HepG2 (cell line): Measurements from ENCODE around the gene SH3BGR. TPM values are rescaled to one million over a fixed set of nuclear protein-coding genes. Genes with fewer than 3 reads are reported as not detected.

Experiments used
- ATAC-seq: fragments of 200-7000 bp; cut with Tn5 transposase; 3 replicates; pipeline ENCODE4 v1.9.1; 2020; ENCODE audit warnings: mild to moderate bottlenecking, moderate library complexity
- BruUV-seq: library from RNA; stranded (reverse); fragments of 400-500 nt; replicated peaks from 2 replicates; lab custom pipeline; 2021; lab: Mats Ljungman, UMichigan
- CTCF ChIA-PET: fragments of 300-600 bp; formaldehyde crosslinking; extraction: SDS; loops from one replicate; lab custom pipeline; 2021; ENCODE audit warnings: low total read pairs, inconsistent platforms, low intra/inter-chr PET ratio; lab: Yijun Ruan, JAX
- POLR2A ChIA-PET: fragments of 350-600 bp; sonication (Branson Sonifier 250); formaldehyde crosslinking; loops from one replicate; lab custom pipeline; 2020; ENCODE audit warnings: antibody characterized with exemption, inconsistent platforms; lab: Yijun Ruan, JAX
- DNase-seq: peaks from one replicate; pipeline ENCODE4 v3.0.0-alpha.2; 2015; ENCODE audit warnings: low spot score
- FAIRE-seq: peaks from 3 replicates; lab custom pipeline; 2011; peaks lifted over from hg19 to GRCh38; lab: Jason Lieb, UNC
- H2AFZ ChIP-seq: one replicate; pipeline ENCODE4 v1.6.1; 2011; ENCODE audit warnings: low read length, inconsistent platforms
- H3K27ac ChIP-seq: fragments of 300-600 bp; 3 replicates; pipeline ENCODE4 v1.8.0; 2011; ENCODE audit warnings: mixed run types, mild to moderate bottlenecking, mixed read lengths, low read length, inconsistent platforms; ENCODE audit not compliant: insufficient read depth; ENCODE audit errors: extremely low read length
- H3K27me3 ChIP-seq, 2 experiments: fragments of 200-600 bp in 1 of 2; 2 replicates in 1 of 2; 3 replicates in 1 of 2; pipeline versions ENCODE4 v1.6.0 to v1.8.0; 2011; ENCODE audit warnings: low read length in 2 of 2, mild to moderate bottlenecking in 2 of 2, moderate library complexity in 2 of 2, inconsistent platforms in 1 of 2; ENCODE audit not compliant: insufficient read depth in 2 of 2, control insufficient read depth in 1 of 2
- H3K36me3 ChIP-seq, 2 experiments: fragments of 200-600 bp in 1 of 2; replicated peaks in 1 of 2; 2 replicates in 1 of 2; 3 replicates in 1 of 2; pipeline versions ENCODE4 v1.5.1 to v1.8.0; 2011; ENCODE audit warnings: low read length in 2 of 2, inconsistent platforms in 1 of 2; ENCODE audit not compliant: insufficient read depth in 2 of 2, control insufficient read depth in 1 of 2
- H3K4me1 ChIP-seq: 2 replicates; pipeline ENCODE4 v1.5.1; 2012; ENCODE audit warnings: low read length, inconsistent platforms; ENCODE audit not compliant: insufficient read depth
- H3K4me2 ChIP-seq: 2 replicates; pipeline ENCODE4 v1.6.0; 2011; ENCODE audit warnings: low read depth, low read length, inconsistent platforms
- H3K4me3 ChIP-seq, 3 experiments: fragments of 200-600 bp in 1 of 3; sonication (generic), shearing (Covaris generic) in 1 of 3; replicated peaks in 1 of 3; 2 replicates each; pipeline ENCODE4 v1.5.1; 2011 to 2016; ENCODE audit warnings: low read length in 3 of 3, inconsistent platforms in 2 of 3, low read depth in 2 of 3, mild to moderate bottlenecking in 2 of 3, control low read depth in 1 of 3, mixed read lengths in 1 of 3; ENCODE audit not compliant: insufficient read depth in 1 of 3
- H3K79me2 ChIP-seq: one replicate; pipeline ENCODE4 v1.6.1; 2011; ENCODE audit warnings: low read length, inconsistent platforms; ENCODE audit not compliant: insufficient read depth
- H3K9ac ChIP-seq: 2 replicates; pipeline ENCODE4 v1.6.0; 2011; ENCODE audit warnings: mild to moderate bottlenecking, low read depth, low read length, inconsistent platforms; ENCODE audit not compliant: insufficient read depth
- H3K9me3 ChIP-seq: 2 replicates; pipeline ENCODE4 v1.5.1; 2012; ENCODE audit warnings: mild to moderate bottlenecking, low read length
- H4K20me1 ChIP-seq: 2 replicates; pipeline ENCODE4 v1.6.0; 2011; ENCODE audit warnings: inconsistent platforms, mild to moderate bottlenecking, low read length, moderate library complexity; ENCODE audit not compliant: insufficient read depth
- BCLAF1 ChIP-seq: fragments of 450-650 bp; IDR thresholded peaks from 2 replicates; pipeline ENCODE4 v1.6.1; 2017; ENCODE audit warnings: mild to moderate bottlenecking
- DMTF1 ChIP-seq: sonication (generic); formaldehyde crosslinking; IDR thresholded peaks from 2 replicates; pipeline ENCODE4 v1.4.0; 2020; ENCODE audit warnings: mild to moderate bottlenecking, missing genetic modification reagents
- IRX3 ChIP-seq: sonication (generic); formaldehyde crosslinking; IDR thresholded peaks from 2 replicates; pipeline ENCODE4 v1.8.1; 2023; ENCODE audit warnings: mild to moderate bottlenecking, low read depth, missing genetic modification reagents, borderline replicate concordance
- NCOA2 ChIP-seq: sonication (generic); formaldehyde crosslinking; IDR thresholded peaks from 2 replicates; pipeline ENCODE4 v1.8.0; 2022; ENCODE audit warnings: inconsistent platforms
- PATZ1 ChIP-seq: sonication (generic); formaldehyde crosslinking; IDR thresholded peaks from 2 replicates; pipeline ENCODE4 v1.4.0; 2020; ENCODE audit warnings: missing genetic modification reagents
- SIX4 ChIP-seq: sonication (generic); formaldehyde crosslinking; IDR thresholded peaks from 2 replicates; pipeline ENCODE4 v1.4.0; 2020; ENCODE audit warnings: missing genetic modification reagents
- ZNF607 ChIP-seq: sonication (generic); formaldehyde crosslinking; IDR thresholded peaks from 2 replicates; pipeline ENCODE4 v1.5.1; 2020; ENCODE audit warnings: missing genetic modification reagents, mild to moderate bottlenecking, borderline replicate concordance
- ZNF614 ChIP-seq: IDR thresholded peaks from 2 replicates; pipeline ENCODE4 v1.6.1; 2018; ENCODE audit warnings: missing biosample characterization, missing genetic modification reagents, inconsistent platforms, borderline replicate concordance
- ZNF616 ChIP-seq: sonication (generic); formaldehyde crosslinking; IDR thresholded peaks from 2 replicates; pipeline ENCODE4 v1.5.0; 2020; ENCODE audit warnings: low read depth, mild to moderate bottlenecking, missing genetic modification reagents
- ZSCAN30 ChIP-seq: sonication (generic); formaldehyde crosslinking; IDR thresholded peaks from 2 replicates; pipeline ENCODE4 v1.5.0; 2020; ENCODE audit warnings: mild to moderate bottlenecking, missing genetic modification reagents
- ZSCAN5A ChIP-seq: sonication (generic); formaldehyde crosslinking; IDR thresholded peaks from 2 replicates; pipeline ENCODE4 v1.8.0; 2022; ENCODE audit warnings: mild to moderate bottlenecking, missing genetic modification reagents, borderline replicate concordance
- WGBS: methylation state at CpG from one replicate; pipeline ENCODE4 v1.1.6; 2017; ENCODE audit warnings: low lambda C conversion rate; 5-methylcytosine and 5-hydroxymethylcytosine counted together
- in situ Hi-C: cut with HindIII; loops from 2 replicates; pipeline ENCODE4 v1.10.0; 2017; ENCODE audit warnings: low pct_unique_long_range_greater_than_20kb; ENCODE audit not compliant: extremely low pct_ligation_motif_present
- intact Hi-C: fragments of 100-400 bp; cut with micrococcal nuclease; formaldehyde crosslinking; loops from one replicate; pipeline ENCODE4 v1.10.0; 2022; ENCODE audit not compliant: unreplicated experiment
- polyA plus RNA-seq, 8 experiments: library from polyadenylated mRNA; depleted of rRNA in 3 of 8; stranded (reverse) in 7 of 8; unstranded in 1 of 8; fragments of >200 nt; fragmentation: Illumina TruSeq in 4 of 8; extraction: Trizol in 4 of 8; gene quantifications; 2 replicates each; pipeline versions ENCODE4 v1.2.1 to v1.2.3, GENCODE V29; 2011 to 2016; ENCODE audit warnings: low read depth in 4 of 8, missing spikeins in 1 of 8, mixed read lengths in 1 of 8; ENCODE audit not compliant: insufficient read depth in 1 of 8
- total RNA-seq, 5 experiments: library from RNA; depleted of rRNA; stranded (reverse); fragments of >200 nt; fragmentation: Illumina TruSeq; extraction: Trizol; gene quantifications; 2 replicates each; pipeline ENCODE4 v1.2.3, GENCODE V29; 2016; ENCODE audit warnings: low read depth in 1 of 5

Gene SH3BGR
- total and polyA plus RNA-seq, 2 of the 13 experiments (the other 11 are each of a cell fraction or from before 2014, with no cell fraction given): 0.48 TPM; not detected in 1

GRCh38 chr21:39531064-39531463 is 79.3 kb downstream of the SH3BGR start:
- H4K20me1 ChIP-seq: no peaks in the 10 kb centered on the region
- no peak overlapping the region for H3K27ac ChIP-seq
- no TSS peak for BruUV-seq
- TF ChIP-seq NCOA2 (CRISPR knock-in tag): no peak
- TF ChIP-seq ZSCAN5A (CRISPR knock-in tag): no peak
- TF ChIP-seq ZNF607: no peak
- TF ChIP-seq ZSCAN30 (CRISPR knock-in tag): no peak
- TF ChIP-seq ZNF616 (CRISPR knock-in tag): no peak
- no peak for TF ChIP-seq BCLAF1
- TF ChIP-seq DMTF1: no peak
- TF ChIP-seq IRX3 (CRISPR knock-in tag): no peak
- TF ChIP-seq SIX4 (CRISPR knock-in tag): no peak
- TF ChIP-seq ZNF614 (CRISPR knock-in tag): no peak
- no peak for TF ChIP-seq PATZ1
- H3K36me3 ChIP-seq: no peaks in the 10 kb centered on the region
- ChIA-PET POLR2A (no interaction called here), CTCF (no interaction called here)
- no peaks in the 10 kb centered on the region for H3K79me2 ChIP-seq
- peaks cover 25% of the 10 kb centered on the region for H3K4me1 ChIP-seq
- no peak overlapping the region for H3K4me2 ChIP-seq
- 48% methylated on average over 8 of the region's 8 CpGs for WGBS
- no peak overlapping the region for H3K9ac ChIP-seq
- in situ Hi-C loops (no loop called here), intact Hi-C loops (no loop called here)
- no peak overlapping the region for H2AFZ ChIP-seq
- H3K27me3 ChIP-seq: no peaks in the 10 kb centered on the region
- DNase-seq: no peak
- no peaks in the 10 kb centered on the region for H3K9me3 ChIP-seq
- no peak for FAIRE-seq
- no peak for ATAC-seq
- no peak overlapping the region for H3K4me3 ChIP-seq
